Muscle of leg (tissue), 9 donors: ENCODE data around the gene PIH1D1. TPM values are rescaled to one million over a fixed set of nuclear protein-coding genes. Genes with fewer than 3 reads are reported as not detected.

ENCODE experiments used
- polyA plus RNA-seq, 8 donors: library from polyadenylated mRNA; unstranded; fragments of 120-200 nt; gene quantifications; one replicate each; pipeline versions ENCODE4 v1.2.1 to v1.2.3, GENCODE V29; 2013; ENCODE audit warnings: inconsistent platforms in 1 of 8, low replicate concordance in 1 of 8; ENCODE audit not compliant: insufficient read length in 8 of 8, insufficient read depth in 1 of 8
- total RNA-seq: library from RNA; stranded (reverse); fragments of 120-200 nt; gene quantifications from one replicate; pipeline ENCODE4 v1.2.4, GENCODE V29; 2013

PIH1D1 gene
- total and polyA plus RNA-seq, 9 donors, result 42.2 to 55.0 (median 46.7) TPM

Other genes starting within 250 kb of the PIH1D1 start
- gene SLC6A16, start 126.6 kb downstream of the PIH1D1 start, total RNA-seq, result 0.49 TPM
- gene SLC6A16, start 126.6 kb downstream of the PIH1D1 start, polyA plus RNA-seq, result 1 to 10 TPM in 7 of 8 donors, under 1 TPM in 1; 0.50 to 3.2 (median 1.3) TPM
- 1.1 TPM for gene CD37, start 116.4 kb downstream of the PIH1D1 start, total RNA-seq
- gene CD37, start 116.4 kb downstream of the PIH1D1 start, polyA plus RNA-seq, result 10 to 100 TPM; 15.3 to 27.7 (median 22.9) TPM
- gene TEAD2, start 89.4 kb downstream of the PIH1D1 start, total RNA-seq, result 43.0 TPM
- 10 to 100 TPM; 56.7 to 82.6 (median 74.2) TPM for gene TEAD2, start 89.4 kb downstream of the PIH1D1 start, polyA plus RNA-seq
- 1.4 TPM for gene DKKL1, start 87.9 kb downstream of the PIH1D1 start, total RNA-seq
- 1 to 10 TPM; 1.6 to 4.0 (median 3.1) TPM for gene DKKL1, start 87.9 kb downstream of the PIH1D1 start, polyA plus RNA-seq
- gene KASH5, start 63.6 kb downstream of the PIH1D1 start, total RNA-seq, result not detected
- gene KASH5, start 63.6 kb downstream of the PIH1D1 start, polyA plus RNA-seq, result under 1 TPM in 3 of 8 donors, not detected in 5; 0.14 to 0.25 (median 0.23) TPM
- gene PTH2, start 28.4 kb downstream of the PIH1D1 start, total RNA-seq, result not detected
- under 1 TPM in 1 of 8 donors, not detected in 7; 0.28 TPM for gene PTH2, start 28.4 kb downstream of the PIH1D1 start, polyA plus RNA-seq
- not detected for gene GFY, start 26.4 kb downstream of the PIH1D1 start, total RNA-seq
- not detected for gene GFY, start 26.4 kb downstream of the PIH1D1 start, polyA plus RNA-seq
- 0.53 TPM for gene SLC17A7, start 10.3 kb downstream of the PIH1D1 start, total RNA-seq
- gene SLC17A7, start 10.3 kb downstream of the PIH1D1 start, polyA plus RNA-seq, result 1 to 10 TPM in 5 of 8 donors, under 1 TPM in 3; 0.60 to 1.7 (median 1.2) TPM
- gene ALDH16A1, start 1.4 kb upstream of the PIH1D1 start, total RNA-seq, result 14.4 TPM
- gene ALDH16A1, start 1.4 kb upstream of the PIH1D1 start, polyA plus RNA-seq, result 10 to 100 TPM; 11.3 to 18.8 (median 13.8) TPM
- gene FLT3LG, start 22.4 kb upstream of the PIH1D1 start, total RNA-seq, result 1.5 TPM
- 1 to 10 TPM; 2.6 to 4.9 (median 3.3) TPM for gene FLT3LG, start 22.4 kb upstream of the PIH1D1 start, polyA plus RNA-seq
- gene RPL13A, start 35.8 kb upstream of the PIH1D1 start, total RNA-seq, result 5,773 TPM
- gene RPL13A, start 35.8 kb upstream of the PIH1D1 start, polyA plus RNA-seq, result 1,000 to 10,000 TPM; 4,396 to 5,632 (median 4,838) TPM
- gene RPS11, start 44.6 kb upstream of the PIH1D1 start, total RNA-seq, result 5,208 TPM
- 1,000 to 10,000 TPM; 3,030 to 4,403 (median 3,703) TPM for gene RPS11, start 44.6 kb upstream of the PIH1D1 start, polyA plus RNA-seq
- gene FCGRT, start 60.8 kb upstream of the PIH1D1 start, total RNA-seq, result 200 TPM
- 100 to 1,000 TPM; 150 to 241 (median 199) TPM for gene FCGRT, start 60.8 kb upstream of the PIH1D1 start, polyA plus RNA-seq
- 121 TPM for gene RCN3, start 76.2 kb upstream of the PIH1D1 start, total RNA-seq
- gene RCN3, start 76.2 kb upstream of the PIH1D1 start, polyA plus RNA-seq, result 10 to 100 TPM; 37.4 to 88.6 (median 57.7) TPM
- 78.8 TPM for gene NOSIP, start 128.7 kb upstream of the PIH1D1 start, total RNA-seq
- 10 to 100 TPM; 59.3 to 78.4 (median 66.5) TPM for gene NOSIP, start 128.7 kb upstream of the PIH1D1 start, polyA plus RNA-seq
- gene PRRG2, start 129.5 kb upstream of the PIH1D1 start, total RNA-seq, result 0.84 TPM
- gene PRRG2, start 129.5 kb upstream of the PIH1D1 start, polyA plus RNA-seq, result under 1 TPM; 0.28 to 0.88 (median 0.56) TPM
- 3.5 TPM for gene PRR12, start 139.4 kb upstream of the PIH1D1 start, total RNA-seq
- 10 to 100 TPM; 14.9 to 22.7 (median 19.5) TPM for gene PRR12, start 139.4 kb upstream of the PIH1D1 start, polyA plus RNA-seq
- 15.3 TPM for gene RRAS, start 188.3 kb upstream of the PIH1D1 start, total RNA-seq
- 10 to 100 TPM; 26.7 to 36.4 (median 31.6) TPM for gene RRAS, start 188.3 kb upstream of the PIH1D1 start, polyA plus RNA-seq
- 6.8 TPM for gene SCAF1, start 190.4 kb upstream of the PIH1D1 start, total RNA-seq
- 10 to 100 TPM; 25.6 to 36.9 (median 33.5) TPM for gene SCAF1, start 190.4 kb upstream of the PIH1D1 start, polyA plus RNA-seq
- 34.5 TPM for gene IRF3, start 214.0 kb upstream of the PIH1D1 start, total RNA-seq
- 10 to 100 TPM; 29.2 to 47.9 (median 39.4) TPM for gene IRF3, start 214.0 kb upstream of the PIH1D1 start, polyA plus RNA-seq
- gene BCL2L12, start 214.1 kb upstream of the PIH1D1 start, total RNA-seq, result 10.9 TPM
- 10 to 100 TPM; 26.6 to 39.6 (median 31.2) TPM for gene BCL2L12, start 214.1 kb upstream of the PIH1D1 start, polyA plus RNA-seq
- gene PRMT1, start 225.5 kb upstream of the PIH1D1 start, total RNA-seq, result 228 TPM
- gene PRMT1, start 225.5 kb upstream of the PIH1D1 start, polyA plus RNA-seq, result 100 to 1,000 TPM; 186 to 229 (median 205) TPM
- gene ADM5, start 237.8 kb upstream of the PIH1D1 start, total RNA-seq, result 0.89 TPM
- gene ADM5, start 237.8 kb upstream of the PIH1D1 start, polyA plus RNA-seq, result 1 to 10 TPM in 6 of 8 donors, under 1 TPM in 2; 0.63 to 1.8 (median 1.2) TPM
- gene CPT1C, start 239.3 kb upstream of the PIH1D1 start, total RNA-seq, result 5.4 TPM
- gene CPT1C, start 239.3 kb upstream of the PIH1D1 start, polyA plus RNA-seq, result 10 to 100 TPM in 7 of 8 donors, 1 to 10 TPM in 1; 8.1 to 16.0 (median 11.6) TPM